Heart right ventricle (tissue), 16 donors: ENCODE results near the gene PTPRN. TPM values are rescaled to one million over a fixed set of nuclear protein-coding genes. Genes with fewer than 3 reads are reported as not detected.

ENCODE experiments used
- ATAC-seq, 8 donors: fragments of 200-7000 bp; cut with Tn5 transposase; one replicate each; pipeline ENCODE4 v1.9.1; 2020; ENCODE audit warnings: mild to moderate bottlenecking in 8 of 8, moderate library complexity in 8 of 8, moderate number of reproducible peaks in 1 of 8
- DNase-seq, 2 donors: peaks; one replicate each; pipeline ENCODE4 v3.0.0-alpha.2; 2020
- H3K27ac ChIP-seq, 10 donors: fragments of 200-600 bp; sonication (generic) in 2 of 10; one replicate each; pipeline versions ENCODE4 v1.5.0 to v1.8.0; 2020 to 2022; ENCODE audit warnings: mild to moderate bottlenecking in 3 of 10
- H3K27me3 ChIP-seq, 7 donors: fragments of 200-600 bp; one replicate each; pipeline ENCODE4 v1.8.0; 2021 to 2022; ENCODE audit warnings: mild to moderate bottlenecking in 2 of 7
- H3K36me3 ChIP-seq, 9 donors: fragments of 200-600 bp; sonication (generic) in 1 of 9; one replicate each; pipeline versions ENCODE4 v1.5.0 to v1.8.0; 2020 to 2022; ENCODE audit warnings: mild to moderate bottlenecking in 2 of 9
- H3K4me1 ChIP-seq, 9 donors: fragments of 200-600 bp; sonication (generic) in 1 of 9; one replicate each; pipeline versions ENCODE4 v1.5.0 to v1.8.0; 2020 to 2022; ENCODE audit warnings: mild to moderate bottlenecking in 4 of 9
- H3K4me3 ChIP-seq, 10 donors: fragments of 200-600 bp; sonication (generic) in 2 of 10; one replicate each; pipeline versions ENCODE4 v1.5.0 to v1.8.0; 2020 to 2022; ENCODE audit warnings: mild to moderate bottlenecking in 7 of 10, moderate library complexity in 2 of 10
- H3K9me3 ChIP-seq, 11 donors: fragments of 200-600 bp in 10 of 11; sonication (generic) in 2 of 11; one replicate each; pipeline versions ENCODE4 v1.5.0 to v1.8.0; 2013 to 2022; ENCODE audit warnings: mild to moderate bottlenecking in 2 of 11, control low read depth in 1 of 11, moderate library complexity in 1 of 11
- CTCF ChIP-seq, 9 donors: fragments of 200-600 bp; sonication (generic) in 2 of 9; IDR thresholded peaks; one replicate each; pipeline versions ENCODE4 v1.5.0 to v1.8.0; 2021 to 2022; ENCODE audit warnings: antibody characterized with exemption in 9 of 9, mild to moderate bottlenecking in 5 of 9, moderate library complexity in 1 of 9
- WGBS, 2 donors: extraction: QIAGEN DNeasy Blood & Tissue Kit; methylation state at CpG; one replicate each; pipeline ENCODE4 v1.1.7; 2013; ENCODE audit warnings: inconsistent platforms in 1 of 2; 5-methylcytosine and 5-hydroxymethylcytosine counted together
- intact Hi-C, 10 donors: fragments of 100-400 bp; cut with DNase I; formaldehyde crosslinking; loops; one replicate each; pipeline versions ENCODE4 v1.11.1 to v1.14.2; 2022
- polyA plus RNA-seq, 2 donors: library from polyadenylated mRNA; stranded (reverse); fragments of 200-250 nt; gene quantifications; one replicate each; pipeline ENCODE4 v1.2.3, GENCODE V29; 2013
- total RNA-seq, 10 donors: library from RNA; stranded (reverse); fragmentation: NEBNext Ultra II Directional in 3 of 10; extraction: Animal tissue kit (Norgen Biotek cat#: 25700) in 3 of 10; gene quantifications; one replicate each; pipeline versions ENCODE4 v1.2.1 to v1.2.4, GENCODE V29; 2021 to 2023
- donor health status: Arrhythmogenic right ventricular cardiomyopathy.
- donor health status: ischemic (EF 13 %, LVEDD 7.1; RV severe dilation, severe dysfunction).
- donor health status: healthy with polysubstance abuse.
- donor health status: DM: no; HTN: yes; CAD: no.
- donor health status: DM: no; HTN: no; CAD: no.
- donor health status: ischemic (EF 25% LVEDD 6.9; RV normal size, moderate dysfunction).
- donor health status: ischemic (EF 25% LVEDD 5.7; RV mildly dilated, moderate dysfunction).
- donor health status: healthy.
- donor health status: DM: yes; HTN: yes; CAD: no.
- donor health status: Ischemic cardiomyopathy.
- donor health status: ischemic (EF 35%, LVEDD 5.7; RV mildly dilated, moderate dysfunction).
- donor health status: nonischemic (EF 11% LVEDD 7.7; RV severe dilation, severe dysfunction).
- donor health status: DM: yes; HTN: yes; CAD: no.
- donor health status: PGD.
- donor health status: ischemic (EF 29% LVEDD 5.4; RV normal size, mild dysfunction).
- donor health status: nonischemic (EF 23%, LVEDD 6.1; RV moderate dilation, normal function).

Gene PTPRN
- total and polyA plus RNA-seq, 12 donors = 0.09 to 0.51 (median 0.31) TPM; not detected in 5

- intact Hi-C loops = no loop called here
- Histone ChIP-seq H3K27me3 (peaks cover 0 to 28% (median 11%) of the 10 kb centered on the region in 7 donors), H3K36me3 (no peaks in the 10 kb centered on the region), H3K27ac (peak overlapping the region in 1 of 10 donors; percentile 41), H3K9me3 (no peaks in the 10 kb centered on the region), H3K4me3 (no peak overlapping the region), H3K4me1 (peaks cover 0 to 16% (median 0%) of the 10 kb centered on the region in 9 donors)
- 42 to 43% methylated on average over 6 of the region's 6 CpGs for WGBS, 2 donors
- ATAC-seq (peak in 4 of 8 donors; percentile 21 to 49 (median 34)), DNase-seq (peak; percentile 21 to 38)
- TF ChIP-seq CTCF (IDR thresholded peaks at IDR 0.05) = peak in 1 of 9 donors; percentile 6
Measured at GRCh38 chr2:219344751-219345430, 35.7 kb upstream of the PTPRN start.

GRCh38 chr2:219335373-219335786, 26.2 kb upstream of the PTPRN start:
- H3K27me3 ChIP-seq = peaks cover 0 to 83% (median 60%) of the 10 kb centered on the region in 7 donors
- TF ChIP-seq CTCF (IDR thresholded peaks at IDR 0.05) = no peak
- intact Hi-C loops = no loop called here
- H3K36me3 ChIP-seq = no peaks in the 10 kb centered on the region
- 31 to 50% methylated on average over 5 of the region's 5 CpGs for WGBS, 2 donors
- peaks cover 0 to 7% (median 0%) of the 10 kb centered on the region in 9 donors for H3K4me1 ChIP-seq
- no peak overlapping the region for H3K27ac ChIP-seq
- no peak for ATAC-seq
- no peak for DNase-seq
- peaks cover 0 to 15% (median 3%) of the 10 kb centered on the region in 11 donors for H3K9me3 ChIP-seq
- no peak overlapping the region for H3K4me3 ChIP-seq

- Histone ChIP-seq H3K36me3 (no peaks in the 10 kb centered on the region), H3K27ac (no peak overlapping the region), H3K27me3 (peaks cover 0 to 86% (median 57%) of the 10 kb centered on the region in 7 donors), H3K4me1 (peaks cover 0 to 7% (median 0%) of the 10 kb centered on the region in 9 donors), H3K9me3 (peaks cover 0 to 15% (median 0%) of the 10 kb centered on the region in 11 donors), H3K4me3 (no peak overlapping the region)
- DNase-seq (no peak), ATAC-seq (no peak)
- intact Hi-C loops = no loop called here
- 72 to 95% methylated on average over 2 of the region's 2 CpGs for WGBS, 2 donors
- TF ChIP-seq CTCF (IDR thresholded peaks at IDR 0.05) = no peak
Measured at GRCh38 chr2:219334076-219334475, 24.9 kb upstream of the PTPRN start.

GRCh38 chr2:219332542-219332941, 23.3 kb upstream of the PTPRN start, which contains the start of gene RESP18:
Gene RESP18, minus strand, starts transcription at chr2:219332744.
- Histone ChIP-seq H3K27ac (no peak within 1 kb of the TSS), H3K36me3 (no peaks in the 10 kb centered on the region), H3K27me3 (peaks cover 0 to 86% (median 57%) of the 10 kb centered on the region in 7 donors), H3K9me3 (peaks cover 0 to 15% (median 0%) of the 10 kb centered on the region in 11 donors), H3K4me3 (no peak within 1 kb of the TSS), H3K4me1 (peaks cover 0 to 7% (median 0%) of the 10 kb centered on the region in 9 donors)
- no peak for DNase-seq
- intact Hi-C loops = no loop called here
- WGBS, 2 donors = 3 to 5% methylated on average over 23 to 24 of the region's 24 CpGs
- no peak for TF ChIP-seq CTCF (IDR thresholded peaks at IDR 0.05)
- ATAC-seq = no peak
